Measurements from ENCODE around the gene CADPS2.

DNA sequence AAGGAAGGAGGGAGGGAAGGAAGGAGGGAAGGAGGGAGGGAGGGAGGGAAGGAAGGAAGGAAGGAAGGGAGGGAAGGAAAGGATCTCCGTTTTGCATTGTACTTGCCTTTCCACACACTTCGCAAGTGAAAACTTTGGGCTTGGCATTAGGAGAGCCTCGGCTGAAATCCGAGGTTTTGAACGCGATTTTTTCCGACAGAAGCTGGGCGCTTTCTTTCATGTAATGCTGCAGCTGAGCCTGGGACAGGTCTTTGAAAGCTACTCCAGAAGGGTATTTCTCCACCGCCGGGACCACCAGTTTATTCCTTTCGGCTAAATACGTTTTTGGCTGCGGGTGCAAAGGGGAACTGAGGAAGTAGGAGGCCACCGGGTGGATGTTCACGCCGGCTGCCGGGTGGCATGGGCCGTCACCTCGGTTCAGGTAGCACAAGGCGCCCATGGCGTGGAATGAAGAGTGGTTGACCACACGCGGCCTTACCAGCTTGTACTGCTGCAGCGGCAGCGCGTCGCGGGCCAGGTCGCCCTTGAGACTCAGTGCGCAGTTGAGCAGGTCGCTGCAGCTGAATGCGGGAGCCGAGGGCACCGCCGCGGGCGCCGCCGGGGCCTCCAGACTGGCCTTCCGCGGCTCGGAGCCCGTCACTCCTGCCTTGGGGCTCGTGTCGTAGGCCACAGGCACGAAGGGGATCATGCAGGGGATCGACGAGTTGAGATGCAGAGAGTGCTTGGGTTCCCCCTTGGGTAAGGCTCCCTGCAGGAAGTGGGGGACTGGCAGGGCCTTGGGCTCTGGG is 582.5 kb downstream of the CADPS2 start:
- TF ChIP-seq POLR2AphosphoS5 (IDR thresholded peaks at IDR 0.05; ENCODE audit: low read depth, low read length), result no peak
- TF ChIP-seq POLR2A (IDR thresholded peaks at IDR 0.05; ENCODE audit: low read depth, low read length), result no peak
